Activated CD8-positive, alpha-beta memory T cell treated with anti-CD3 and anti-CD28 coated beads, Interleukin-2, amount 50 U/mL, for 48 hours (primary cell): ENCODE data around the gene OAS1.
"Not testable (repeated sequence)": the region's sequence is repeated elsewhere in the genome, so short reads cannot be mapped to it uniquely, and the experiment has no call there.

Experiments used
- DNase-seq: peaks from one replicate; pipeline ENCODE4 v3.0.0-alpha.2; 2020

The OAS1 gene

DNA sequence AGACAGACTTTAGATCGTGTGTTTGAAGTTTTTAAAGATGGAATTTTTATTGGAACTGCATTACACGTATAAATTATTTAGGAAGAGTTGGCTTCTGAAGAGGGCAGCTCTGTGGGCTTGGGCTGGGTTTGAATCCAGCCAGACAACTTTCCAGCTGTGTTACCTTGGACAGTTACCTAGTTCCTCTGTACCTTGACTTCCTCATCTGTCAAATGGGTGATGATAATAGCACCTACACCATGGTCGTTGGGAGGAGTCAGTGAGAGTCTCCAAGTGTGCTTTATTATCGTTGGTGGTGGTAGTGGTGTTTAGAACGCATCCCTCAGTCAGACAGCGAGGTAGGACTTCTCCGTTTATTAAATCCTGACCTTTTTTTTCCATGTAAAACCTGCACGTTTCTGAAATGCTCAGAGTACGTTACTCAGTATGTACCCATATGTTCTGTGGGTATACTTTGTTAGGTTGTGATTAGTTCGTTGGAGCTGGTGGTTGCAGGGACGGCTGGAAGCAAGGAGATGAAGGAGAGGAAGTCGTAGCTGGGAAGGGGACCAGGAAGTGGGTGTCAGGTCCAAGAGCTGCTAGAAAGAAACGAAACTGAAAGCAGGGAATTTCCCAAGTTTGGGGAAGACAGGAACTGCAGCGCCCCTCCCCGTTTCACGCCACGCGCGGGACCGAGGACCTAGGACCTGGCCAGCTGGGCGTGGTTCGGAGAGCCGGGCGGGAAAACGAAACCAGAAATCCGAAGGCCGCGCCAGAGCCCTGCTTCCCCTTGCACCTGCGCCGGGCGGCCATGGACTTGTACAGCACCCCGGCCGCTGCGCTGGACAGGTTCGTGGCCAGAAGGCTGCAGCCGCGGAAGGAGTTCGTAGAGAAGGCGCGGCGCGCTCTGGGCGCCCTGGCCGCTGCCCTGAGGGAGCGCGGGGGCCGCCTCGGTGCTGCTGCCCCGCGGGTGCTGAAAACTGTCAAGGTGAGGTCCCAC, 31.3 kb downstream of the OAS1 start, which contains the start of gene OAS3:
TSS of gene OAS3 (plus strand) at position 734 of the 979 bp plus-strand sequence. CDS start at position 791, 57 bp downstream.
- DNase-seq = peak; percentile 73

DNA sequence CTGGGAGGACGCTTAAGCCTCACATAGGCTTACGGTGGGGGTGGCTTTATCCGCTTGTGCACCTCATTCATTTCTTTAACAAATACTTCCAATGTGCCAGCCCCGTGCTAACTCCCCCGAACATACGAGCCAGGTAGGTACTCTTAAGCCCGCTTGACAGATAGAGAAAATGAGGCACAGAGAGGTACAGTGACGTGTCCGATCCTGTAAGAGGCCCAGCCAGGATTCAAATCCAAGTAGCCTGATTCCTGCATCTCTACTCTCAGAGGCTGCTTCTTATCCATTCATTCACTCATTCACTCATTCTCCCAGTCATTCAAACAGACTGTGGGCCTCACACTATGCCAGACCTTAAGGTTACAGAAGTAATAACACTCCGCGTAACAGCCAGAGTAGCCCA, 32.0 kb downstream of the OAS1 start:
- no peak for DNase-seq

DNA sequence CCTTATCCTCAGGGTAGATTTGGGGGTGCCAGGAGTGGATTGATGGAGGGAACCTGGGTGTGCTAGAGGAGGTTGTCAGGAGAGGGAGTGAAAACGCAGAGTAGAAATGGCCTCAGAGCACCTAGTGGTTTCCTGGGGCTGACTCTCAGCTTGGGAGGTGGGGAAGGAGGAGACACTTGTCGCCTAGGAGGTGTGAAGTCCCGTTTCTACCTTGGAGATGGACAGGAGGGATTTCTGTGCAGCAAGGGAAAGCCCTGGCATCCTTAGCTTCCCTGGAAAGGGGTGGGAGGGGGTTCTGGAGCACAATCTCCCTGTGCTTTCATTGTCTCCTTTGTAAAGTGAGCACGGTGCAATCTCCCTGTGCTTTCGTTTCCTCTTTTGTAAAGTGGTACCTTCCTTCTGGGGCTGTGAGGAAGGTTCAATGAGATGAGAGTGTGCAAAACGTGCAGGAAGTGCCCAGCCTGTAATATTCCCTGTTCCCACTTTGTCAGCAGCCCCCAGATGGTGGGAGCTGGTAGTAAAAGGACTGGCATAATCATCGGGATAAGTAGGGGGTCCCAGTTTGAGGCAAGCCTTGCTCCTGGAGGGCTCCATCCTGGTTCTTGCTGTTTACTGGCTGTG, 33.1 kb downstream of the OAS1 start:
- DNase-seq = no peak

DNA sequence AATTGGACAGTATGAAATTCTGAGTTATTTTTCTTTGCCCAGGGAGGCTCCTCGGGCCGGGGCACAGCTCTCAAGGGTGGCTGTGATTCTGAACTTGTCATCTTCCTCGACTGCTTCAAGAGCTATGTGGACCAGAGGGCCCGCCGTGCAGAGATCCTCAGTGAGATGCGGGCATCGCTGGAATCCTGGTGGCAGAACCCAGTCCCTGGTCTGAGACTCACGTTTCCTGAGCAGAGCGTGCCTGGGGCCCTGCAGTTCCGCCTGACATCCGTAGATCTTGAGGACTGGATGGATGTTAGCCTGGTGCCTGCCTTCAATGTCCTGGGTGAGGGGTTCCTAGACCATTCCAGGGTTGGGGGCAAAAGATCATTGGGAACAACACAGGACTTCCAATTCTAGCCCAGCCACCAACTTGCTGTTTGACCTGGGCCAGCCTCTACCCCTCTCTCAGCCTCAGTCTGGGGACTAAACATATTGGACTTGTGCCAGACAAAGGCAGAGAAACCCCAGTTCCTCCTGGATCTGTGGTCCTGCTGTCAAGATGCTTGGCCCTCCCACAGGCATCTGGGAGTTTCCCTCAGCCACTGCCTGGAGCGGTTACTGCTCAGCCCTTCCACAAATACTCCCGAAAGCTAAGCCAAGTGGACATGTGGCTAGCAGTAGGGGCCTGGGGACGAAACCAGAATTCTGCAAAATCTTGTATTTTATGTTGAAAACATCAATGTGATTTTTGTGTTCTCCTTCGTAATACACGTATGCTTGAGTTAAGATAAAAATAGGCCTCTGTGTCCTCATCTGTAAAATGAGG, 35.0 kb downstream of the OAS1 start:
- DNase-seq = no peak

DNA sequence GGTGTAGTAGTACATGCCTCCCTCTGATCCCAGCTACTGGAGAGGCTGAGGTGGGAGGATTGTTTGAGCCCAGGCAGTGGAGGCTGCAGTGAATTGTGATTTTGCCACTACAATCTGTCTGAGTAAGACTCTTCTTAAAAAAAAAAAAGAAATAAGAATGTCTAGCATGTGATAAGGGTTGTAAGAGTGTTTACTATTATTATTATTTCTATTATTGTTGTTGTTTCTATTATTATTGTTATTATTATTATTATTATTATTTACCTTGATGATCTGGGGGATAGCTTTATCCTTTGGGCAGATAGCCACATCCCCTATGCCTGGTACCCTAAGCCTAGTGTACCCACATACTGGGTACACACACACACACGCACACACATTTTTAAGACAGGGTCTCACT, 35.8 kb downstream of the OAS1 start:
- DNase-seq = no peak

DNA sequence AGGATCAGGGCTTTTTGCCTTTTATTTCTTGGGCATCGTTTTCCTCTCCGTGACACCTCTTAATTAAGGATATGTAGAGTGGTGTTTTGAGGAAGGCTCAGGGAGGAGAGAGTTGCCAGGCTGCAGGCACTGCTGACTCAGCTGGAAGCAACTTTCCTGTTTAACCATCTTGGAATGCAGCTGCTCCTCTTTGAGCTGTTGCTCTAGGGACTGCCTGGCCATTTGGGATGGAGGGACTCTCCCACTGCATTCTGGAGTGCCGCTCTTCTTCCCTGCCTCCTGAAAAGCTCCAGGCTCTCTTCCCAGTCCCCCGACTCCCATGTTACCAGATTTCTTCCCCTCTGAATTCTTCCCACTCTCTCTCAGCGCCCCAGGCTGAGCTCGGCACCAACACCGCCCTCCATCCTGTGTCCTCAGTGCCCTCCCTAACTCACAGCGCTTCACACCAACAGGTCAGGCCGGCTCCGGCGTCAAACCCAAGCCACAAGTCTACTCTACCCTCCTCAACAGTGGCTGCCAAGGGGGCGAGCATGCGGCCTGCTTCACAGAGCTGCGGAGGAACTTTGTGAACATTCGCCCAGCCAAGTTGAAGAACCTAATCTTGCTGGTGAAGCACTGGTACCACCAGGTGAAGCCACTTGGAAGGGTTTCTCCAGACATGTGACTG, 37.4 kb downstream of the OAS1 start:
- DNase-seq = no peak

DNA sequence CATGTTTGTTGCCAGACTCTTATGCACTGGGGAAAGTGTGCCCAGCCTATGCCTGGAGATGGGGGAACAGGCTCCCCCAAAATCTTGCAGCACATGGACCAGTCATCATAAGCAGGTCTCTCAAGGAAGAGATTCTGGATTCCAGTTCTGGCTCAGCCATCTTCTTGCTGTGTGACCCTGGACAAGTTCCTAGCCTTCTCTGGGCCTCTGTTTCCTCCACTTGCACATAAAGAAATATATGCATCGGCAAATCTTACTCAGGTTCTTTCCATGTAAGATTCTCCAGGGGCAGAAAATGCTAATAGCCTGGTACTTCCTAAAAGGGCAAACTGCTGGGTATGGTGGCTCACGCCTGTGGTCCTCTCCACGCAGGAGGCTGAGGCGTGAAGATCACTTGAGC, 38.8 kb downstream of the OAS1 start:
- no peak for DNase-seq

DNA sequence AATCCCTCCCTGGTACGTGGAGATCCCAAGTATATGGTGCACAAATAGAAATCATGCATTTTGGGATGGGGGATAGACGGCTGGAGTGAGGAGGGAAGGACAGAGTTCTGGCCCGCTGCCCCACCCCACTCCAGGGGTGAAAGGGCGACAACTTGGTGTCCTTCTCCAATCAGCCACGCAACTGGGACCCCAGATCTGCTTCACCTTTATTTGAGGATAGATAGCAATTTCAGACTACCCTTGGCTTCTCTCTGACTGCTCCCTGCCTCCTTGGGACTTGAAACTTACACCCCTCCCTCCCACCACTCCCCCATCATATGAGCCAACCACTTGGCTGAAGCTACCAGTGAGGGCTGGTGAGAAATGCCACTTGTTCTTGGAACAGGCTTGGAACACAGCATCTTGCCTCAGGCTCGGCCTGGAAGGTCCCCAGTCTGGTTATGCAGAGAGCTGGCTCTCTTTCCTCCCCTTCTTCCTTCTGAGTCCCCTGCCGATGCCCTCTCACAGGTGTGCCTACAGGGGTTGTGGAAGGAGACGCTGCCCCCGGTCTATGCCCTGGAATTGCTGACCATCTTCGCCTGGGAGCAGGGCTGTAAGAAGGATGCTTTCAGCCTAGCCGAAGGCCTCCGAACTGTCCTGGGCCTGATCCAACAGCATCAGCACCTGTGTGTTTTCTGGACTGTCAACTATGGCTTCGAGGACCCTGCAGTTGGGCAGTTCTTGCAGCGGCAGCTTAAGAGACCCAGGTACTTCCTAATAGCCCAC, 39.7 kb downstream of the OAS1 start:
- no peak for DNase-seq

DNA sequence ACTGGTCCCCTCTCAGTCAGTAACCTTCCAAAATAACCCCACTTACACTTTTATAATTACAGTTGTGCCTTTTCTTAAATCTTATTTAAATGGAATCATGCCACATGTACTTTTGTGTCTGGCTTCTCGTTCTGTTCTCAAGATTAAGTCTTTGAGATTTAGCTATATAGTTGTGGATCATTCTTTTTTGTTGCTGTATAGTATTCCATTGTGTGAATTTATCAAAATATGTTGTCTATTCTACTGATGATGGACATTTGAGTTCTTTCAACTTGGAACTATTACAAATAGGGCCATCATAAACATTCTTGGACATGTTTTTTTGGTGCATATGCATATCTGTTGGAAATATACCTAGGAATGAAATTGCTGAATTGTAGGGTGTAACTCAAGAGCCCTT, 40.6 kb downstream of the OAS1 start:
- no peak for DNase-seq

DNA sequence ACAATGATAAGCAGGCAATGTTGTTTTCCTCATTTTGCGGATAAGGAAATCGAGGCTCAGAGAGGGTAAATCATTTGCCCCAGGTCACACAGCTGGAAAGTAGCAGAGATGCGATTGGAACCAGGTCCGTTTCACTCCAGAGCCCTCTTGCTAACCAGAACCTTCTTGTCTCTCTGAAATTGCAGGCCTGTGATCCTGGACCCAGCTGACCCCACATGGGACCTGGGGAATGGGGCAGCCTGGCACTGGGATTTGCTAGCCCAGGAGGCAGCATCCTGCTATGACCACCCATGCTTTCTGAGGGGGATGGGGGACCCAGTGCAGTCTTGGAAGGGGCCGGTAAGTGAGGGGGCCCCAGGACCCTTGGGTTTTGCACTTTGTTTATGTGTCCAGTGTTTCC, 41.0 kb downstream of the OAS1 start:
- DNase-seq = no peak

DNA sequence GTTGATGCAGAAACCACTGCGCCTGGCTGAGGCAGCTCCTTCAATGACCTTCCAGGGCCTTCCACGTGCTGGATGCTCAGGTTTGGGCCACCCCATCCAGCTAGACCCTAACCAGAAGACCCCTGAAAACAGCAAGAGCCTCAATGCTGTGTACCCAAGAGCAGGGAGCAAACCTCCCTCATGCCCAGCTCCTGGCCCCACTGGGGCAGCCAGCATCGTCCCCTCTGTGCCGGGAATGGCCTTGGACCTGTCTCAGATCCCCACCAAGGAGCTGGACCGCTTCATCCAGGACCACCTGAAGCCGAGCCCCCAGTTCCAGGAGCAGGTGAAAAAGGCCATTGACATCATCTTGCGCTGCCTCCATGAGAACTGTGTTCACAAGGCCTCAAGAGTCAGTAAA, 42.0 kb downstream of the OAS1 start:
- no peak for DNase-seq

DNA sequence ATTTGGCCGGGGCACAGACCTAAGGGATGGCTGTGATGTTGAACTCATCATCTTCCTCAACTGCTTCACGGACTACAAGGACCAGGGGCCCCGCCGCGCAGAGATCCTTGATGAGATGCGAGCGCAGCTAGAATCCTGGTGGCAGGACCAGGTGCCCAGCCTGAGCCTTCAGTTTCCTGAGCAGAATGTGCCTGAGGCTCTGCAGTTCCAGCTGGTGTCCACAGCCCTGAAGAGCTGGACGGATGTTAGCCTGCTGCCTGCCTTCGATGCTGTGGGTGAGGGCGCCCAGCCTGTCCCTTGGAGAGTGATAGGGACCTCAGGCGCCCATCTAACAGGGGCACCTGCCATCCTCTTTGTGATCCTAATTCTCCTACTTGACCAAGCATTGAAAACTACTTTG, 43.9 kb downstream of the OAS1 start:
- DNase-seq = no peak

DNA sequence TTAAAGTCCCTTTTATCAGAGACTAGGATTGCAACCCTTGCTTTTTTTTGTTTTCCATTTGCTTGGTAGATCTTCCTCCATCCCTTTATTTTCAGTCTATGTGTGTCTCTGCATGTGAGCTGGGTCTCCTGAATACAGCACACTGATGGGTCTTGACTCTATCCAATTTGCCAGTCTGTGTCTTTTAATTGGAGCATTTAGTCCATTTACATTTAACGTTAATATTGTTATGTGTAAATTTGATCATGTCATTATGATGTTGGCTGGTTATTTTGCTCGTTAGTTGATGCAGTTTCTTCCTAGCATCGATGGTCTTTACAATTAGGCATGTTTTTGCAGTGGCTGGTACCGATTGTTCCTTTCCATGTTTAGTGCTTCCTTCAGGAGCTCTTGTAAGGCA, 50.4 kb downstream of the OAS1 start:
- not testable (repeated sequence) for DNase-seq

DNA sequence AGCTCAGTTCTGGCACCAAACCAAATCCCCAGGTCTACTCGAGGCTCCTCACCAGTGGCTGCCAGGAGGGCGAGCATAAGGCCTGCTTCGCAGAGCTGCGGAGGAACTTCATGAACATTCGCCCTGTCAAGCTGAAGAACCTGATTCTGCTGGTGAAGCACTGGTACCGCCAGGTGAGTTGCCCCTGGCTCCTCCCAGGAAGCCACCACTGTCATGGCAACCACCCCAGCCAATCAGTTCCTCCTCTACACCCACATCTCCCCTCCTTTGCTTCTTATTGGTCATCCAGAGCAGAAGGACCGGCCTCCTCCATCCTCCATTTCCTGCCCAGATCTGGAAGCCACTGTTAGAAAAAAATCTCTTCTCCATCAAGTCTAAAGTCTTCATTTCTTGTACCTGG, 54.3 kb downstream of the OAS1 start:
- DNase-seq = peak; percentile 43

DNA sequence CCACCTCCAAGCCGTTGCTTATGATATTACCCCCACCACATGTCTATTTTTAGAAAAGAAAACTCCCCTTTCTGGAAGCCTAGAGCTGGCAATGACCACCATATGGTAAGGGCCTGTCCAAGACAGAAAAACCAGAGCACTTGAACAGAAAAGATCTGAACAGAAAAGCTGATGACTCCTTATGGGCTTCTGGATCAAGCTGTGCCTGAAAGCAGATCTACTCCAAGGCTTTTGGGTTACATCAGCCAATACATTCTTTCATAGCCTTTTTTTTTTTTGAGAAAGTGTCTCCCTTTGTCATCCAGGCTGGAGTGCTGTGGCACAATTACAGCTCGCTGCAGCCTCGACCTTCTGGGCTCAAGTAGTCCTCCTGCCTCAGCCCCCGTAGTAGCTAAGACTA, 54.8 kb downstream of the OAS1 start:
- DNase-seq = no peak

DNA sequence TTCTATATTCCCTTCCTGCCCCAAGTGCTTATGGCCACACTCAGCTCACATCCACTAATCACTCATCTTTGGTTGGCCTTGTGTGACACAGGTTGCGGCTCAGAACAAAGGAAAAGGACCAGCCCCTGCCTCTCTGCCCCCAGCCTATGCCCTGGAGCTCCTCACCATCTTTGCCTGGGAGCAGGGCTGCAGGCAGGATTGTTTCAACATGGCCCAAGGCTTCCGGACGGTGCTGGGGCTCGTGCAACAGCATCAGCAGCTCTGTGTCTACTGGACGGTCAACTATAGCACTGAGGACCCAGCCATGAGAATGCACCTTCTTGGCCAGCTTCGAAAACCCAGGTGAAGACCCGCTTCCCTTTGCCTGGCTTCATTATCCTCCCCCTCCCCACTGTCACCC, 55.8 kb downstream of the OAS1 start:
- DNase-seq = no peak

DNA sequence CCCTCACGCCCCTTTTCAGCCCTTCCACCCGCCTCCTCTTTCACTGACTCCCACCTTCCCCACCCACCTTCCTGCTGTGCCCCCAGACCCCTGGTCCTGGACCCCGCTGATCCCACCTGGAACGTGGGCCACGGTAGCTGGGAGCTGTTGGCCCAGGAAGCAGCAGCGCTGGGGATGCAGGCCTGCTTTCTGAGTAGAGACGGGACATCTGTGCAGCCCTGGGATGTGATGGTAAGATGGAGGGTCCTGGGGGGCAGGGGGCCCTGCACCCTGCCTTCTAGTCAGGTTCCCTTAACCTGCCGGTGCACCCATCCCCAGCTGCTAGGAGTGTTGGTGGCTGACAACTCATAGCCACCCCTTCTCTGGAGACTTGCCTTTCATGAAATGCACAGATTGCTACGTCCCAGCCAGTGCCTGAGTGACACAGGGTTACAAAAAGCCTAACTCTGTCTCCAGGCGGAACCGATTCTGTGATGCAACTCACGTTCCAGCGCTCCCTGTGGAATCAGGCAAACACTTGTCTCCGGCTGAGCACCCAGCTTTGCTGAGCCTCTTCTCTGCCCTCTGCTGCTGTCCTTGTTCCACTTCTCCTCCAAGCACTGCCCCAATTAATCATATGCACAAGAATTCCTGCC, 56.6 kb downstream of the OAS1 start:
- DNase-seq = peak; percentile 15

DNA sequence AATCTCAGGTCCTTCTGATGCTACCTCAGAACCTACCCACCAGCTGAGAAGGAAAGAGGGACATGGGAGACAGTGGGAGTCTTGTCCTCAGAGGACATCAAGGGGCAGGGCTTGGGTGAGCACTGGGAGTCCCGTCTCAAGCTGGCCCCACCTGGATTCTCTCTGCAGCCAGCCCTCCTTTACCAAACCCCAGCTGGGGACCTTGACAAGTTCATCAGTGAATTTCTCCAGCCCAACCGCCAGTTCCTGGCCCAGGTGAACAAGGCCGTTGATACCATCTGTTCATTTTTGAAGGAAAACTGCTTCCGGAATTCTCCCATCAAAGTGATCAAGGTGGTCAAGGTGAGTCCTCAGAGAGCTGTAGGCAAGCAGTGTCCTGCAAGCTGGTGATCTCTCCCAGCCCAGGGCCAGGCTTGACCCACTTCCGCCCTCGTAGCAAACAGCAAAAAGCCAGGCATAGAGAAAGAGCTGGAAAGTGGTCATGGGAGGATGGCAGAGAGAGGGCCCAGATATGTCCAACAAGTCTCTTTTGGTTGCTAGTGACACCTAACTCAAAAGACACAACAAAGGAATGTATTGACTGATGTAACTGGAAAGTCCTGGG, 57.4 kb downstream of the OAS1 start:
- DNase-seq = no peak

DNA sequence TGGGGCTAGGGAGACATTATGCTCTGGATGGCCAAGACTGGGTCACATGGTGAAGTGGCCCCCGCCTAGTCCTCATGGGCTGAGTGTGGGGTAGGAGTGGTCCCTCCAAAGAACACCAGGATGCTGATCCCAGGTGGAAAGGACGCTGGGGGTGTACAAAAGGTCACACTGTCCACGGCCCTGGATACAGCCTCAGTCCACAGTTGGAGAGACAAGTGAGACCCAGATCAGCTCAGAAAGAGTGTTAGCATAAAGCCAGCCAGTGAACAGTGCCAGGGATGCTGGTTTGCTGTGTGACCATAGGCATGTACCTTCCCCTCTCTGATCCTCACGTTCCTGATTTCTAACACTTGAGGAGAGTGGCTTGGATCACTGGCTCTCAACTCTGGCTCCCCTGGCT, 58.2 kb downstream of the OAS1 start:
- peak; percentile 22 for DNase-seq

DNA sequence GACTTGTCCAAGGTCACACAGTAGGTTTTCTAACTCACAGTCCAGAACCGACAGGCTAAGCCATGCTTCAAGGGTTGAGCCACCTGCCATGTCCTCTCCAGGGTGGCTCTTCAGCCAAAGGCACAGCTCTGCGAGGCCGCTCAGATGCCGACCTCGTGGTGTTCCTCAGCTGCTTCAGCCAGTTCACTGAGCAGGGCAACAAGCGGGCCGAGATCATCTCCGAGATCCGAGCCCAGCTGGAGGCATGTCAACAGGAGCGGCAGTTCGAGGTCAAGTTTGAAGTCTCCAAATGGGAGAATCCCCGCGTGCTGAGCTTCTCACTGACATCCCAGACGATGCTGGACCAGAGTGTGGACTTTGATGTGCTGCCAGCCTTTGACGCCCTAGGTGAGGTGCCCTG, 58.9 kb downstream of the OAS1 start:
- no peak for DNase-seq

DNA sequence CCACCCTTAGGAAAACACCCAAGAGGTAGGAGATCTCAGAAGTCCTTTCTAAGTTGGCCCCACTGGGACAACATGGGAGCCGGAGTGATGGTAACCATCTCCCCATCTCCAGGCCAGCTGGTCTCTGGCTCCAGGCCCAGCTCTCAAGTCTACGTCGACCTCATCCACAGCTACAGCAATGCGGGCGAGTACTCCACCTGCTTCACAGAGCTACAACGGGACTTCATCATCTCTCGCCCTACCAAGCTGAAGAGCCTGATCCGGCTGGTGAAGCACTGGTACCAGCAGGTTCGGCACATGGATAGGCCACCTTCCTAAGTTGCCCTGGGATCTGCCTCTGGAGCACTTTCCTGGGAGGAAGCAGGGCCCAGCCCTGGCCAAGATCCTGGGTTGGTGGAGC, 60.5 kb downstream of the OAS1 start:
- DNase-seq = no peak
